HepG2 (cell line): Measurements from ENCODE around the gene IRX3.

Experiments
- AKNA ChIP-seq: sonication (generic); formaldehyde crosslinking; IDR thresholded peaks from 2 replicates; pipeline ENCODE4 v1.4.0; 2020; ENCODE audit warnings: missing genetic modification reagents, borderline replicate concordance
- CTCF ChIP-seq: sonication (generic); formaldehyde crosslinking; IDR thresholded peaks from 2 replicates; pipeline ENCODE4 v1.5.0; 2020; ENCODE audit warnings: mild to moderate bottlenecking, missing genetic modification reagents, moderate library complexity
- EZH2 ChIP-seq: conservative IDR thresholded peaks from 2 replicates; pipeline ENCODE4 v1.6.1; 2012; ENCODE audit warnings: mild to moderate bottlenecking, low read depth, low read length, moderate library complexity
- FOXK2 ChIP-seq: fragments of 450-650 bp; IDR thresholded peaks from 2 replicates; pipeline ENCODE4 v1.6.1; 2016
- MXI1 ChIP-seq: IDR thresholded peaks from 3 replicates; pipeline ENCODE4 v1.6.1; 2012; ENCODE audit warnings: low read depth, low read length, inconsistent platforms, borderline replicate concordance
- POLR2A ChIP-seq, 2 experiments: IDR thresholded peaks; 2 replicates each; pipeline ENCODE4 v1.6.1; 2011; ENCODE audit warnings: low read depth in 2 of 2, low read length in 2 of 2, mild to moderate bottlenecking in 1 of 2, moderate library complexity in 1 of 2; ENCODE audit not compliant: insufficient read depth in 1 of 2
- SRF ChIP-seq: IDR thresholded peaks from 2 replicates; pipeline ENCODE4 v1.6.1; 2011; ENCODE audit warnings: mild to moderate bottlenecking, low read depth, low read length, moderate library complexity
- TAF1 ChIP-seq: sonication (generic); formaldehyde crosslinking; IDR thresholded peaks from 2 replicates; pipeline ENCODE4 v1.4.0; 2020; ENCODE audit warnings: missing genetic modification reagents
- ZNF331 ChIP-seq: sonication (generic); formaldehyde crosslinking; IDR thresholded peaks from 2 replicates; pipeline ENCODE4 v1.4.0; 2020; ENCODE audit warnings: missing genetic modification reagents
- ZNF589 ChIP-seq: sonication (generic); formaldehyde crosslinking; conservative IDR thresholded peaks from 2 replicates; pipeline ENCODE4 v1.8.0; 2022; ENCODE audit warnings: mild to moderate bottlenecking, moderate library complexity, missing genetic modification reagents
- ZNF891 ChIP-seq: sonication (generic); formaldehyde crosslinking; IDR thresholded peaks from 2 replicates; pipeline ENCODE4 v1.5.0; 2020; ENCODE audit warnings: mild to moderate bottlenecking, missing genetic modification reagents

- TF ChIP-seq MXI1 (no peak), ZNF589 (CRISPR knock-in tag) (no peak), ZNF331 (CRISPR knock-in tag) (no peak), POLR2A (IDR thresholded peaks at IDR 0.05; ENCODE audit: insufficient read depth in 1 of 2, low read depth in 2 of 2, low read length in 2 of 2) (no peak), CTCF (CRISPR knock-in tag) (no peak), EZH2 (no peak), FOXK2 (no peak), SRF (no peak), TAF1 (CRISPR knock-in tag) (no peak), AKNA (CRISPR knock-in tag) (no peak), ZNF891 (CRISPR knock-in tag) (no peak)
Measured at GRCh38 chr16:54291656-54292487, 5.3 kb upstream of the IRX3 start.
